HG03575 (cell line): ENCODE measurements around the gene BSG.

ENCODE experiments used
- ATAC-seq: cut with Tn5 transposase; IDR thresholded peaks from one replicate; pipeline ENCODE4 v1.9.1; 2021; ENCODE audit not compliant: unreplicated experiment, insufficient number of reproducible peaks, low FRiP score; ENCODE audit errors: extremely low read depth

Gene BSG

DNA sequence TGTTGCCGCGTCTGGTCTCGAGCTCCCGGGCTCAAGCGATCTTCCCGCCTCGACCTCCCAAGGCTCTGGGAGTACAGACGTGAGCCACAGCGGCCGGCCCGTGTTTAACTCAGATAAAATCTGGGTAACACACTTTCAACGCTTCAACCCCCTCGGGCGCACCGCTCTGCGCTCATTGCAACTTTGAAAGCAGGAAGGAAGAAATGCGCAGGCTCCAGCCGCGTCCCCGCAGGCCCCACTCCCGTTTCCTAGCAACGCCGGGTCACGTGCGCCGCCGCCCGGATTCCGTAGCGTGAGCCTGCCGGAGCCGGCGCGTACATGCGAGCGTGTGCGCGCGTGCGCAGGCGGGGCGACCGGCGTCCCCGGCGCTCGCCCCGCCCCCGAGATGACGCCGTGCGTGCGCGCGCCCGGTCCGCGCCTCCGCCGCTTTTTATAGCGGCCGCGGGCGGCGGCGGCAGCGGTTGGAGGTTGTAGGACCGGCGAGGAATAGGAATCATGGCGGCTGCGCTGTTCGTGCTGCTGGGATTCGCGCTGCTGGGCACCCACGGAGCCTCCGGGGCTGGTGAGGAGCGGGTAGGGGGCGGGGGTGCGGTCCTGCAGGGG, at the start of gene BSG:
Gene BSG (plus strand): TSS at position 457 of the 603 bp plus-strand sequence. CDS start 39 bp downstream, at position 496.
- peak; percentile 70 for ATAC-seq

DNA sequence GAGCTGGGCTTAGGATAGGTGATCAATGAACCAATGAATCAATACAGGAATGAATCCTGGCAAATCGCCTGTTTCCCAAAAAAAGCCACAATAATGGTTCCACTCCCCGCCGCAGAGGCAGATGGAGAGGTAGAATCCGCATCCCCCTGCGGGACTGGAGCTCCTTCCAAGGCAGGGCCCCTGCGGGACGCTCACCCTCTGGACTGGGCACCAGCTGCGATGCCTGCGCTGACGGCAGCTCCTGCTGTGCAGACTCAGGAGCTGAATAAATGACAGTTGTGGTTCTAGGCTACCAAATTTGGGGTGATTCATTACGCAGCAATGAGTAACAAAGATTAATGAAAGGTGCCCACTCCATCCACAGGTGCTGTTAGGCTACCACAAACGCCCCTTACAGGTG, 49.7 kb upstream of the BSG start:
- ATAC-seq, result no peak

DNA sequence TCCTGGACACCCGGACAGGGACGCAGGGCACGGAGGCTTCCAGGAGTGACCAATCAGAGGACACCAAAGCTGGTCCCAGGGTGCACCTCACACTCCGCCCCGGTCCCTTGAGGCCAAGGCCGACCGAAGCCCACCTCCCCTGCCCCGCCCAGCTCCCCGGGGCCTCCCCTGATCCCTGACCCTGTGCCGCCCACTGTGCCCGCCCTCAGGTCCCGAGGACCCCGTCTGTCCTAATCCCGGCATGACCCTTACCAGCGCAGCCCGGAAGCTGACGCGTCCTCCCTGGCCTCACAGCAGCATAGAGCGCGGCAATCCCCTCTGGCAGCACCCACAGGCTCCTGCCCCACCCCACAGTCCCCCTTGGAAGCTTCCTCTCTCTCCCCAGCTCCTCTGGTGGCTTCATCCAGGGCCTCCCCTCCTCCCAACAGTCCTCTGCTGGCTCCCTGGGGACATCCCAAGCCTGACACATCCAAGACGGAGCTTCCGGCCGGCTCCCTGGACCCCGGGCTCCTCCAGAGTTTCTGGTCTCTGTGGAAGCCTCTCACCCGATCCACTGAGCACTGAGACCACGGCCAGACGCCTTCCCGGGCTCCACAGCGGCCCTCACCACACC, 48.2 kb upstream of the BSG start:
- no peak for ATAC-seq

DNA sequence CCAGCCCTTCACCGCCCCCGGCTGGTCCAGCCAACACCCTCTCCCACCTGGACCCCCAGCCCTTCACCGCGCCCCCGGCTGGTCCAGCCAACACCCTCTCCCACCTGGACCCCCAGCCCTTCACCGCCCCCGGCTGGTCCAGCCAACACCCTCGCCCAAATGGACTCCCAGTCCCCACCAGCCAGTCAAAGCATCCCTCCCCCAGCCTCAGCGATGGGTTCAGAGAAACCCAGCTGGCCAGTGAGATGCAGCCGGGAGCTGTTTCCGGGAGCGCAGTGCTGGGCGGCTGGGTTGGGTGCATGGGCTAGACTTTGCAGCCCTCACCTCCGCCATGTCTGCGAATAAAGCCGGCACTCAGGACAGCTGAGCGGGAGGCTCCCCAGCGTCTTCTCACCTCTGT, 47.4 kb upstream of the BSG start:
- ATAC-seq, result no peak

DNA sequence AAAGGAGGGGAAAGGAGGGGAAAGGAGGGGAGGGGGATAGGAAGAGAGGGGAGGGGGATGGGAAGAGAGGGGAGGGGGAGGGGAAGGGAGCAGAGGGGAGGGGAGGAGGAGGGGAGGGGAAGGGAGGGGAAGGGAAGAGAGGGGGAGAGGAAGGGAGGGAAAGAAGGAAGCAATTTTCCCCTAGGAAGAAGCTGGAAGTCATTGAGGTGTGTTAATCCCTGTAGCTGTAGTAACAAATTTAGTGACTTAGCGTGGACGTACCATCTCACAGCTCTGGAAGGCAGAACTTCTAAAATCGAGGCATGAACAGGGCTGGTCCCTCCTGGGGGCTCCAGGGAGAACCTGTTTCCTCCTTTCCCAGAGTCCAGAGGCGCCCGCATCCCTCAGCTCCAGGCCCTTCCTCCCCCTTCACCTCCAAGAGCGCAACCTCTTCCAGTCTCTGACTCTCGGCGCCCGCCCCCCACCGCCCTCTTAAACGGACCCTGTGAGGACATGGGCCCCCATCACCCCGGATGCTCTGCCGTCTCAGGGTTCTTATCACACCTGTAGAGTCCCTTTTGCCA, 46.5 kb upstream of the BSG start:
- ATAC-seq, result no peak

DNA sequence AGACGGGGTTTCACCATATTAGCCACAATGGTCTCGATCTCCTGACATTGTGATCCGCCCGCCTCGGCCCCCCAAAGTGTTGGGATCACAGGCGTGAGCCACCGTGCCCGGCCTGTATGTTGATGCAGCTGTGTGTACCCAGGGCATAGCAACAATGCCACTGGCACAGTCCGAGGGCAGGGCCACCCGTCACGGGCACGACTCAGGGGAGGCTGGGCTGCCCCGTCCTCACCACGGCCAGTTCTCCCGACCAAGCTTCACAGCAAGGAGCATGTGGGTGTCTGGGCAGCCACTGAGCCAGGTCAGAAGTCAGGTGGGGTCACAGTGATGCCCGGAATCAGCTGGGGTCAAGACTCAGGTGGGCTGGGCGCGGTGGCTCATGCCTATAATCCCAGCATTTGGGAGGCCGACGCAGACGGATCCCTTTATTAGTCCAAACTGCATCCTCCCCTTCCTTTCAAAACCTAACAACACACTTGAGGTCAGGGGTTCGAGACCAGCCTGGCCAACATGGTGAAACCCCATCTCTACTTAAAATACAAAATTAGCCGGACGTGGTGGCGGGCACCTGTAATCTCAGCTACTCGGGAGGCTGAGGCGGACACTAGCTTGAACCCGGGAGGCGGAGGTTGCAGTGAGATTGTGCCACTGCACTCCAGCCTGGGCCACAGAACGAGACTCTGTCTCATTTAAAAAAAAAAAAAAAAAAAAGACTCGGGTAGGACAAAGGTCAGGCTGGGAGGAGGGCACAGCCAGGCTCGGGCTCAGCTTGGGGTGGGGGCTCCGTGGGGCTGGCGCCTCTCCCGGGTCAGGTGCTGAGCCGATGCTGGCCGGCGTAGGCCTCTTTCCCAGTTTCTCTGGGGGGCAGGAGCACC, 42.0 kb upstream of the BSG start:
- no peak for ATAC-seq

DNA sequence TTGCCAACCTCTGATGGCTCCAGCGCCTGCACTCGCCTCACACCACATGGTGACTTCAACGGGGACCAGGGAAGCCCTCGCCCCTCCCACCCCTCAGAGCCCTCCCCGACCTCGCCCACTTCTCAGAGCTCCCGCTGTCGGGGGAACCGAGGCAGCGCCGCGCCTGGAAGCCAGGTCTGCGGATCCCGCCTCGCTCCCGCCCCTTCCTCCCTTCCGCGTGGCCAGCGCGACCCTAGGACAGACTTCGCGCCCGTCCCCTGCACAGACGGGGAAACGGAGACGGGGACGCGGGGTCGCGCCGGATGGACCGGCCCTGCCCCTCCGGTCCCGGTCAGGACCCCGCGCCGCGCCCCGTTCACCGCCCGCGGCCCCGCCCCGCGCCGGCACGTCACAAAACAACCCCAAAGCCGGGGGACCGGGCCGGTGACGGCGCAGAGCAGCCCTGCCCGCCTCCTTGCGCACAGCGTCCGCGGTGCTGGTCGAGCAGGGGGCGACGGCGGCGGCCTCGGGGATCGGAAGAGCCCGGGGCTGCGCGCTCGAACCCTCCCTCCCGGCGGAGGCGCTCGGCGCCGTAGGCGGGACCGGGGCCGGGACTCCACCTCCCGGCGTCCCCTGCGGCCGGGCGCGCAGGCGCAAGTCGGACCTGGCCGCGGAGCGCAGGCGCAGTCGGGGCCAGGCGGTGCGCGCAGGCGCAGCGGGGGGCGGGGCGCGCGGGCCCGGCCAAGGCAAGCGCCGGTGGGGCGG, 41.2 kb upstream of the BSG start:
- no peak for ATAC-seq

DNA sequence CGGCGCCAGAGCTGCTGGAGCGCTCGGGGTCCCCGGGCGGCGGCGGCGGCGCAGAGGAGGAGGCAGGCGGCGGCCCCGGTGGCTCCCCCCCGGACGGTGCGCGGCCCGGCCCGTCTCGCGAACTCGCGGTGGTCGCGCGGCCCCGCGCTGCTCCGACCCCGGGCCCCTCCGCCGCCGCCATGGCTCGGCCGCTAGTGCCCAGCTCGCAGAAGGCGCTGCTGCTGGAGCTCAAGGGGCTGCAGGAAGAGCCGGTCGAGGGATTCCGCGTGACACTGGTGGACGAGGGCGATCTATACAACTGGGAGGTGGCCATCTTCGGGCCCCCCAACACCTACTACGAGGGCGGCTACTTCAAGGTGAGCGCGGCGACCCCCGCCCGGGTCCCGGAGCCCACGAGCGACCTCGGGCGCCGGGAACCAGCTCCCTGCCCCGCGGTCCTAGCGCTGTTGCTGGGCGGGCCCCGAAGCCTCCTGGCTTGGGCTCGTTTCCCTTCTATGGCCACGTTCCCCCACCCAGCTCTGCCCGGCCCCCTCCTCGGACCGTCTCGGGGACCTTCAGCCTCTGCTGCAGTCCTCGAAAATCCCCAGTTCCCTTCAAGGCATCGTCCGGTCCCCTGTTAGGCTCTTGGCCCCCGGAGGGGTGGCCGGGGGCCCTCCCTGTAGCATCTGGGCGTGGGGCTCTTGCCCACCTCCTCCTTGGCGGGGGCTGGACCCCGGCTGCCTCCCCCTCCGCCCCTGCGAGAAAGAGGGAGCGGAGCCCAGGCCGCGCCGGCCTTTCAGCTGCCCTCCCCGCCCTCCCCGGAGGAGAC, 40.4 kb upstream of the BSG start, which contains the start of gene CDC34:
Gene CDC34 (plus strand): TSS at position 8 of the 808 bp plus-strand sequence. CDS start 172 bp downstream, at position 180.
- no peak for ATAC-seq

DNA sequence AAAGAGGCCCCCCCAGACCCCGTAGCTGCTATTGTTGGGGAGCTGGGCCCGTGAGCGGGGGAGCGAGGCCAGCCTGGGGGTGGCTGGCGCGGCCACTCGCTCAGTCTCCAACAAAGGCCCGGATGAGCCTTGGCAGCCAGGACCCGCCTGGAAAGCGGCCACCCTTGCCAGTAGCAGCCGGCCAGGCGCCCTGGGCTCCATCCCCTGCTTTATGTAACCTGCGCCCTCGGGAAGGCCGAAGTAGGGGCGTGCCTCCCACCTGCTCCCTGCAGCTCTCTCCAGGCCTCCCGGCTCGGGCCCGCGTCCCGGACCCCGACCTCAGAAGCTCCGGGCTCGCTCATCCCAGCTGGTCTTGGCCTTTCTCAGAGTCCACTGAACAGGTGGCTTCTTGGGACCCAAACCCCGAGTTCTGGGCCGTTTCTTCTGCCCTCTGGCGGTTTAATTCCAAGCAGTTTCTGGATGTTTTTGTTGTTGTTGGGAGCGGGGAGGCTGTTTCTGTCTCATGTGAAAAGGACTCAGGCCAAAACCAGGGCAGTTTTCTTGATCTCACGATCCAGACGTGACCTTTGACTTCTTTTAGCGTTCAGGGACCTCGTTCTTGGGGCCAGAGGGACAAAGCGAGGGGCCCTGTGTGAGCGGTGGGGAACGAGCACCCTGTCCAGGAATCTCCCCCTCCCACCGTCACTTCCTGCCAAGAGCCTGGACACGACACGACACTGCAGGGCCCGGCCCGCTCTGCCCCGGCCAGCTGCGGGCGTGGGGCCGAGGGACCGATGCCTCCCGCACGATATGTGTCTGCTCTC, 39.6 kb upstream of the BSG start:
- no peak for ATAC-seq

DNA sequence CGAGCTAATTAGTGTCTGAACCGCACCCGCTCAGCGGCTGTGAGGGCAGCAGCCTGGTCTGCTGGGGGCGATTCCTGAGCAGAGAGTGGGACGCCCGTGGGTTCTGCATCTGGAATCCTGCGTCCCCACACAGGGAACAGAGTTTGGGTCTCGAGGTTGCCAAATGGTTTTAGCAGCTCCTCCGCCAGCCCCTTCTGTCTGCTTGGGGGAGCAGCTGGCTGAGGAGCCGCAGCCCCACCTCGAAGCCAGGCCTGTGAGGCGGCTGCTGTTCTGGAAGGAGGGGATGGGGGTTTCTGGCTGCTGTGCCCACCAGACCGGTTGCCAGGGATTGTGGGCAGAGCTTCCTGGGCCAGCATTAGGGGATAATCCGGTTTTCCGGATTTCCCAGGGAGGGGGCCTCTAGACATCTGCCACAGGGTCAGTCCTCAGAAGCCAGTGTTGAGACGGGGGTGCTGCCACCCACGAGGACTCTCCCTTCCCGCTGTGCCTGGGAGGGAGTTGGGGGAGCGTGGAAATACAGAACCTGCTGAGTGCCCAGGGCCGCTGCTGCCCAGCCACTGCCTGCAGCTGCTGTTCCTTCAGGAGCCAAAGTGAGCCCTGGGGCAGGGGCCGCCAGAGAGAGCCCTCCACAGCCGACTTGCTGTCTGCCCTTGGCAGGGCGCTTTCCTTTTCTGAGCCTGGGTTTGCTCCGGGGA, 38.9 kb upstream of the BSG start:
- ATAC-seq, result no peak

DNA sequence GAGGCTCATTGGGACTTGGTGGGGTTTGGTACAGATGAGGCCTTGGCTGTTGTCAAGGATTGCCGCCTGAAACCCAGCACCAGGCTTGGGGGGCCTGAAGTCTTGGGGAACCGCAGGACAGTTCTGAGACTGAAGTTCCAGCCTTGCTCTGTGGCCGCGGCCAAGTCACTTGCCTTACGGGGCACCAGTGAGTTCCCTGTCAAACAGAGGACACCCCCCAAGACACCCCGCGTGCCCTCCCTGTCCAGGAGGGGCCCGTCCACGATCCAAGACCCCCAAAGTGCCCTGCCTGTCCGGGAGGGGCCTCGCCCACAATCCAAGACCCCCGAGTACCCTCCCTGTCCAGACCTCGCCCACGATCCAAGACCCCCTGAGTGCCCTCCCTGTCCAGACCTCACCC, 38.3 kb upstream of the BSG start:
- no peak for ATAC-seq

DNA sequence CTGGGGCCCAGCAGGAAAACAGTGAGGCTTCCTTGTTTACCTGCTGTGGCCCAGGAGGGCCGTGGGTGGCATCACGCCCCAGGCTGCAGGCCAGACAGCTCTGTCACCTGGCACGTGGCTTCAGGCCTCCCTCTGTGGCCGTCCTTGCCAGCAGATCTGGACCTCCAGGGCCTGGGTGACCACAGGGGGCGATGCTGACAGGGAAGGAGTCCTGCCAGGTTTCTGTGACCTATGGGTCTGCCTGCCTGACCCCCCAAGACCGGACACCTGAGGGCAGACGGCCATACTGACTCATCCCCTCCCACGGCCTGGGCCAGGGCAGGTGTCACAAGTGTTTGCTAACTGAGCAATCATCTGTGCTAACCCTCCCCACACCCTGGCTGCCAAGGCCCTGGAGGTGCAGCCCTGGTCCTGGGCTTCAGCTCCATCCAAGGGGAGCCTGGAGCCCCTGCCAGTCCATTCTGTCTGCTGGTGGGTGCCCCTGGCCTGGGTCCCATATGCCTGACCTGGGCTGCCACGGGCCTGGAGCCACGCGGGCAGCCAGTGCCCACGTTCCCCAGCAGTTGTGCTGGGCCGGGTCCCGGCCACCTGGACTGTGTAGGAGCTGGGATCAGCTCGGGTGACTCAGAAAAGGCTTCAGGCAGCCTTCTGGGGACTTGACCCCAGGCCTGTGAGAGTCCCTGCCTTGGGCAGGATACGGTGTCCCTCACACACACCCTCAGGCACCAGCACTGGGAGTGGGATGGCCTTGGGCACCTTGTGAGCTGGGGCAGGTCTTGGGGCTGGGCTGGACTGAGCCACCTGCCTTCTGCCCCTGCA, 37.2 kb upstream of the BSG start:
- no peak for ATAC-seq

DNA sequence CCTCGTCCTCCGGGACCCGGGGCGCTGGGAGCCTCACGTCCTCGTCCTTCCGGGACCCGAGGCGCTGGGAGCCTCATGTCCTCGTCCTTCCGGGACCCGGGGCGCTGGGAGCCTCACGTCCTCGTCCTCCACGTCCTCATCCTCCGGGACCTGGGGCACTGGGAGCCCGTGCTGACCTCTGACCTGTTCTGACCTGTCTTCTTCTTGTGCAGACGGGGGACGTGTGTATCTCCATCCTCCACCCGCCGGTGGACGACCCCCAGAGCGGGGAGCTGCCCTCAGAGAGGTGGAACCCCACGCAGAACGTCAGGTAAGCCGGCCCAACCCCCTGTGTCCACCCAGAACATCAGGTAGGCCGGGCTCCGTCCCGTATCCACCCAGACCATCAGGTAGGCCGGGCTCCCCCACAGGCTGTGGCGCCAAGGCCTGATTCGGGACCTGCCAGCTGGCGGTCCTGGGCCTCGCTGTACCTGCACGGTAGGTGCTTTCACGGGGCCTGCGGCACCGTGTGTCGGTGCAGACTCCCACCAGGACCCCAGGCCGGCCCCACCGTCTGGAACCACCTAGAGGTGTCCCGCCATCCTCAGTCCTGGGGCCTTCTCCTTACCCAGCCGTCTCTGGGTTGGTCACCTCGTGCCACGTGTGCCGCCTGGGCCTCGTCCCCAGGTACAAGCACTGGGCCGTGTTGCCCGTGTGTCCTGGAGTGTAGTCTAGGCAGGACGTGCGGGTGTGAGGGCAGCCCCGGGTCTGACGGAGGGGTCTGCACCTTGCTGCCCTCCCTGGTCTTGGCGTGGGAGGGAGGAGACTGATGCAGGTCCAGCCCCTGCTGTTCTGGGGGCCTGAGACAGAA, 36.1 kb upstream of the BSG start:
- ATAC-seq, result no peak

DNA sequence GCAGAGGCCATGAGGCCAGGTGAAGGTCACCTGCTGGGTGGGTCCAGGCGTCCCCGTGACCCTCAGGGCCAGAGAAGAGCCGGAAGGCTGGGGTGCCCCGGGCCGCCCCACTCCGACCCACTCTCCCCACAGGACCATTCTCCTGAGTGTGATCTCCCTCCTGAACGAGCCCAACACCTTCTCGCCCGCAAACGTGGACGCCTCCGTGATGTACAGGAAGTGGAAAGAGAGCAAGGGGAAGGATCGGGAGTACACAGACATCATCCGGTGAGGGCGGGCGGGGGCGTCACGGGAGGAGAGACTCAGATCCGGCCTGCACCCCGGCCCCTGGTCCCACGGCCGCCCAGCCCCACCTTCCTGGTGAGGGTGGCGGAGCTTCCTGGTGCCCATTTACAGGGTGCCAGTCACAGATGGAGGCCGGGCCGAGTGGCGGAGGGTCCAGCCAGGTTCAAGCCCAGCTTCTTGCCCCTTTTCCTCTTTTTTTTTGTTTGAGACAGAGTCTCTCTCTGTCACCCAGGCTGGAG, 35.5 kb upstream of the BSG start:
- ATAC-seq, result no peak
